GM21717 (cell line): ENCODE measurements around the gene TRAPPC12.

Source experiments
- ATAC-seq: cut with Tn5 transposase; IDR thresholded peaks from one replicate; pipeline ENCODE4 v1.9.1; 2021; ENCODE audit warnings: mild to moderate bottlenecking, moderate library complexity; ENCODE audit not compliant: unreplicated experiment

The TRAPPC12 gene

GRCh38 chr2:3465844-3466481 is 86.5 kb downstream of the TRAPPC12 start:
- ATAC-seq, result no peak

GRCh38 chr2:3466482-3466863 is 87.0 kb downstream of the TRAPPC12 start:
- ATAC-seq, result no peak

GRCh38 chr2:3466966-3467365 is 87.5 kb downstream of the TRAPPC12 start:
- ATAC-seq, result no peak

- ATAC-seq, result no peak
These were observed 88.2 kb downstream of the TRAPPC12 start for GRCh38 chr2:3467654-3468053.

GRCh38 chr2:3468296-3468988 is 88.9 kb downstream of the TRAPPC12 start:
- no peak for ATAC-seq

- no peak for ATAC-seq
These were observed 90.0 kb downstream of the TRAPPC12 start for GRCh38 chr2:3469486-3469885.

- ATAC-seq, result no peak
These were observed 90.7 kb downstream of the TRAPPC12 start for GRCh38 chr2:3470166-3470651.

- ATAC-seq, result no peak
These were observed 91.6 kb downstream of the TRAPPC12 start for GRCh38 chr2:3470856-3471737.

- ATAC-seq, result no peak
These were observed 92.8 kb downstream of the TRAPPC12 start for GRCh38 chr2:3472296-3472695.

GRCh38 chr2:3472966-3473365 is 93.5 kb downstream of the TRAPPC12 start:
- no peak for ATAC-seq

GRCh38 chr2:3475771-3476170 is 96.3 kb downstream of the TRAPPC12 start:
- no peak for ATAC-seq

GRCh38 chr2:3476321-3476984 is 97.0 kb downstream of the TRAPPC12 start:
- no peak for ATAC-seq

- no peak for ATAC-seq
These were observed 97.5 kb downstream of the TRAPPC12 start for GRCh38 chr2:3476985-3477327.

- no peak for ATAC-seq
These were observed 99.4 kb downstream of the TRAPPC12 start for GRCh38 chr2:3478846-3479385.

GRCh38 chr2:3479430-3480320 is 100.2 kb downstream of the TRAPPC12 start:
- no peak for ATAC-seq

- no peak for ATAC-seq
These were observed 101.0 kb downstream of the TRAPPC12 start for GRCh38 chr2:3480352-3481010.

GRCh38 chr2:3481011-3481400 is 101.5 kb downstream of the TRAPPC12 start:
- no peak for ATAC-seq

GRCh38 chr2:3481736-3482362 is 102.4 kb downstream of the TRAPPC12 start:
- ATAC-seq, result no peak

GRCh38 chr2:3482363-3482821 is 102.9 kb downstream of the TRAPPC12 start:
- no peak for ATAC-seq
